Stimulated activated CD8-positive, alpha-beta memory T cell treated with anti-CD3 and anti-CD28 coated beads, Interleukin-4, amount 100 ng/mL, for 24 hours (primary cell): ENCODE data around the gene HAPLN3.
A peak's percentile ranks its signal among the peaks of the same experiment; 100 is the strongest.

Source experiments
- DNase-seq: peaks from one replicate; pipeline ENCODE4 v3.0.0-alpha.2; 2020; ENCODE audit warnings: low read depth

The HAPLN3 gene

DNA sequence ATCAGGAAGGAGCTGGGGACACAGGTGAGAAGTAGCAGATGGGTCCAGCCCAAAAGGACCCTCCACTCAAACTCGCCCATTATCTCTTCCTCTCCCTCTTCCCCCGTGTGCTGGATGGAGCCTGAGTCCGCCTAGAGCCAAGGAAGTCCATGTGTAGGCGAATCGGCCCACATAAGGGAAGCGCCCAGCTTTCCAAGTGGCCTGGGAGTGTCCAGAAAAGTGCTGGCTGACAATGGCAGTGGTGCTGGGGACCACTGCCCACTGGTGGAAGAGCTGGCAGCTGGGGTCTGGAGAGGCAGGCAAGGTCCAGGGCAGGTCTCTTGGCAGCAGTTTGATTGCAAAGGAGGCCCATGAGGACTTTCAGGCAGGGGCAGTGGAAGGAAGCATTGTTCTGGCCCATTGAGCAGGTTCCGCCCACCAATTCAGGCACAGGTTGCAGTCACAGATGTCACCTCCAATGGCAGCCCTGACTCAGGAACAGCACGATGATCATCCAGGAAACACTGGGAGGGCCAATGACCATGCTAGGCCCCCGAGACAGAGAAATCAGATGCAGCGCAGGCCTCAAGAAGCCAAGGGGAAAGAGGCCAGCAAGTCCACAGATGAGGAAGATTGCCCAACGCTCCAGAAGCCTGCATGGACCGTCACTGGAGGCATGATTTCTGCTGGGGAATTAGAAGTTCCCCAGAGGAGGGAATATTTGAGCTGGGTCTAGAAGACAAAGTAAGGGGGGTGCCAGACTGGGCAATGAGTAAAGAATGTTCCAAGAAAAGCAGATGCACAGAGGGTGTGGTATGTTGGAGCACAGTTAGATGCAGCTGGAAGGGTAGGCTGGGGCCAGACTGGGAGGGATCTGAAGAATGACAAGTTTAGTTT is 14.8 kb upstream of the HAPLN3 start:
- no peak for DNase-seq

DNA sequence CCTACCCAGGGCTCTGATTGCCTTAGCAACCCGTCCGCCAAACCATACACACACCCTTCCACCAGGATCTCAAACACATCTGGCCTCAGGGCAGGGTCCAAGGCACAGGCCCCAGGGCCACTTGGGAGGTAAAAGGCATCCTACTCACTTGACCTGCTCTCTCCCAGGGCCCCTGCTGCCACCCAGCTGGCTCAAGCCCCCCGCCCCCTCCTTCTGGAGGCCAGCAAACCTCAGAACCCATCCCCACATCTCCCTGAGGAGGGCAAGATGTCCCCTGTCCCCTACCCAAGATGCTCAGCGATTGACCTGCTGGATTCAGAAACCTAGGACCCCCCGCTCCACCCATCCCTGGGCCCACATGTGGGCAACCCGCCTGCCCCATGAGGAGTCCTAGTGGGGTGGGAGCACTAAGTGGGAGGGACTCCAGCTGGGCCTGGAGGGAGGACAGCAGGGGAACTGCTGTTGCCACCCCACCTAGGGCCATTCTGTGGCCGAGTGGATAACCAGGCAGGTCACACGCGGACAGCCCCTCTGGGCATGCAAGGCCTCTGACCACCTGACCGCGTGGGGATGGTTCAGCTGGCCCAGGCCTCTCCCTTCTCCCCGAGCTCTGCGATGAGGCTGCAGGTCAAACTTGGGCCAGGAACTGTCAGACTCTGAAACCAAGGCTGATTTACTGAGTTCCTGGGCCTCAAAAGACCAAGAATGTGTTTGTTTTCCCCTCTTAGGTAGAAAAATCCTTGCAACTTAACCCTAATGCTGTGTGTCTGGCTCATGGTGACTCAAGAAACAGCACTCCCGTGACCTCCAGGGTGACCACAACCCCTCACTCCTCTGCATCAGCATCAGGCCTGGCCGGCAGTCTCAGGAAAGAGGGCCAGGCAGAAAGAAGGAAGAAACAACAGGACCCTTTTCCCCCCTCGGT is 13.6 kb upstream of the HAPLN3 start:
- no peak for DNase-seq

DNA sequence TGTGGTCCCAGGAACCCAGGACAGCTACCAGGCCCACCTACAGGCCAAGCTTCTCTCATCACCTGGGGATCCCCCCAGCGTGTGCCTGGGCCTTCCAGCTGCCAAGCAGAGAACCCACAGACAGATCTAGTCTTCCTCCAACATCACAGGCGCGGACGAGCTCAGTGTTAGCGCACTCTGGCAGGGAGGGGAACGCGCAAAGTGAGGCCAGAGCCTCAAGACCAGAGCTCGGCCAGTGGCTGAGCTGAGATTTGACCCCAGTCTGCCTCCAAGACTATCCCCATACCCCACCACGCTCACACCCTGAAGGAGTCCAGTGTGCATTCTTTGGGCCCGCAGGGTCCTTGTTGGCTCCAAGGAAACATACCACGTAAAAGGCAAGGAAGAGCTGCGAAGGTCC is 12.8 kb upstream of the HAPLN3 start:
- no peak for DNase-seq

DNA sequence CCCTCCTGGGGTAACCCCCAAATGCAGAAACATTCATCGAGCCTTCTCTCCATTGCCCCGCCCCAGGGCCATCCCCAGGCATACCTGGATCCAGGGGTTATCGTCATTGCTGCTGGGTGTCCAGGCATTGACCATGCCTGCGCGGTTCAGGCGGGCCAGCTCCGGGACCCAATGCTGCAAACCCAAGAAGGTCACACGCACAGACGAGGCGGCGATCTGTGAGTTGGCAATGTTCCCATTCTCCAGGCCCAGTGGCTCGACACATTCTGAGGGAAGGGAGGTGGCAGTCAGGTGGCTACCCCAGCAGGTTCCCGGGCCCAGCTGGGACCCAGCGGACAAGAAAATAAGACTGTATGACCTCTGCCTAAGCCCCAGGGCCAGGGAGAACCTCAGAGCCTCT is 11.8 kb upstream of the HAPLN3 start:
- DNase-seq: no peak

DNA sequence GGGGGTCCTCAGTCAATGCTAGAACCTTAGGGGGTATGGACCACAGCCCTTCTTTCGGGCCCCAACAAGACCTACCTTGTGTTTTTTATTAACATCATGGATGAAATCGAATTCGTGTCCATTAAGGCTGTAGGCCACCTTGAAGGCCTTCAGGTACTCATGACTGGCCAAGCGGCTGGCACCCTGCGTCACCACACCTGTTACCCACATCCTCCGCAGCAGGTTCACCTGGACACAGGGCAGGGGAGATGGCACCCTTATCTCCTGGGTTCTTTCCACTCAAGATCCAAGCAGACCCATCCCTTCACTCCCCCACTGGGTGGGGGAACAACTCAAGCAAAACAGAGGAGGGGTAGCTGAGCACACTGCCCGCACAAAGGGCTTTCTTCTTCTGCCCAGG is 11.2 kb upstream of the HAPLN3 start:
- no peak for DNase-seq

DNA sequence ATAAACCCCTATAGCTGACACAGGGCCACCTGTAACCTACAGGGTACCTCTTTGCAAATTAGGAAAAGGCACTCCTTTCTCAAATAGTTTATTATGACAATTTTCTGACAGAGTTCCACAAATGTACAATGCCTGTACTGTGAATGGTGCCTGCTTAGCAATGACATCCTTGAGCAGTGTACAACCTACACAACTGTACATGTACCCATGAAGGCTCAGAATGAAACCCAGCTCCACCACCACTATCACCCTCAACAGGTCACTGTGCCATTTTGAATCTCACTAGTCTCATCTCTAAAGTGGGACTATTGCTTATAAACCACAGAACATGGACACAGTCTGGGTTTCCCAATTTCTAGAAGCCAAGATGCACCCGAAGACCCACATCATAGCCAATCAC is 10.8 kb upstream of the HAPLN3 start:
- no peak for DNase-seq

DNA sequence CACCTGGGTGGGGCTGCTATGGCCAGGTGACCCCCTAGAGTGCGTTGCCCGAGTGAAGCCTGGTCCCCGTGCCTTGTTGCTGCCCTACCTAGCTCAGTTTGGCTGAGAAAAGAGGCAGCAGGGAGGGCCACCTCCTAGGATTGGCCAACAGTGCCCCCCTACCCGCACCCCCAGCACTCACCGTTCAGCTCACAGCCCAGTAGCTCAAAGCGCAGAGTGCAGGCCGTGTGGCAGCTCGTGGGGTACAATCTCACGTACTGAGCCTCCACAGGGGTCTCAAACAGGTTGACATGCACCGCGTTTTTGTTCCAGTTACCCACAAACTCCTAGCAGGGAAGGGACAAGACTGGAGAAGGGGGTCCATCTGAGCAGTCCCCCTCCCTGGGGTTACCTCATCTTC is 10.2 kb upstream of the HAPLN3 start:
- no peak for DNase-seq

DNA sequence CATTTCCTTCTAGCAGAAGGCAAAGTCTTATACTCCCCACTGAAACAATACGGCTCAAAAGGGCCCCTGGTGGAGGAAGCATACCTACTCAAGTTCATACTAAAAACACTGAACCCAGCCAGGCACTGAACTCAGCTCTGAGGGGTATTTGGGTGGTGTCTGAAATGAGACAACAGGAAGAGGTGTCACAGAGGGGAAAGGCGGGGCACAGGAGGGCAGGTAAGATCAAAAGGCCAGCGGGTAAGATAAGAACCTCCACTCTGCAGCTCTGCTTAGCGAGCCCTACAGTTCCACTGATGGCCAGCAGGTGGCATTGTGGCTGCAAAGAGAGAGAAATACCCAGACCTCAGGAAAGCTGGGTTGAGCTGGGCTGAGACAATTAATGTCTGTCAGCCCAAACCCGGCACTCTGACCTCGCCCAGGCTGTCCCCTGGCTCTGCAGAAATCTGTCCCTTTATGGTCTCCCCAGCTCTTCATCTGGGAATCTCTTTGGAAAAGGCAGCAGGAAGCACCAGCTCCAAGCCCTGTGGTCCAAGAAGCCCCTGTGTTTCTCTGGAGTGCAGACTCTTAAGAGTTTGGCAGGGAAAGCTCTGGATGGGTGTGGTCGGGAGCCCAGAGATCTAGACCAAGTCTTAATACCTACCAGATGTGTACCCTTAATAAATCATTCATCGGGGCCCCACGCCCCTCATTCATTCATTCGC is 9.4 kb upstream of the HAPLN3 start:
- DNase-seq: peak; percentile 78

DNA sequence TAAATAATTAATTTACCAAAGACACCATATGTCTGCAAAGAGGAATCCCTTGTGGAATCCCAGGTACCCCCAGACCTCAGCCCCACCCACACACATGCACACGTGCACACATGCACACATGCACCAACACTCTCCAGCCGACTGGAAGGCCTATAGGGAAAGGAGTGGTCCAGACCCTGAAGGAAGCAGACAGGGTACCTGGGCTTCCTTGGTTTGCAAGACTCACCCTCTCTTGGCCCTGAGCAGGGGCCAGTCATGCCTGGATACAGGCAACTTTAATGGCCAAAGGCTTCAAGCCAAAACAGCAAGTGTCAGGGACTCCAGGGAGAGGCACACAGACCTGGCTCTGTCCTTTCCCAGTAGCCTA is 8.9 kb upstream of the HAPLN3 start:
- no peak for DNase-seq

DNA sequence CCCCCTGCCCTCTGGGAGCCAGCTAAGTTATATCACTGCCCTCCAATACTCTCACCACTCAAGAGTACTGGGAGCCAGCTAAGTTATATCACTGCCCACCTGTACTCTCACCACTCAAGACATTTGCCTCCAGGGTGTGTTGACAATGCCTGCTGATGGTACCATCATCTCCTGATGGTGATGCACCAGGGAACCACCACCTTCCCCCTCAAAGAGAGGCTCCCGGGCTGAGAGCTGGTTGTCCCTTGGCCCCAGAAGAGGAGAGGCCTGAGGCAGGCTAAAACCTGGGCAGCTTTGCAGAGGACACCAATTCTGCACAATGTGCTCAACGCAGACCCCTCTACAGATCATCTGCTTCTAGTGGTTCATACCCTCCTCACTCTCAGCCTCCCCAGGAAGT is 7.5 kb upstream of the HAPLN3 start:
- no peak for DNase-seq

DNA sequence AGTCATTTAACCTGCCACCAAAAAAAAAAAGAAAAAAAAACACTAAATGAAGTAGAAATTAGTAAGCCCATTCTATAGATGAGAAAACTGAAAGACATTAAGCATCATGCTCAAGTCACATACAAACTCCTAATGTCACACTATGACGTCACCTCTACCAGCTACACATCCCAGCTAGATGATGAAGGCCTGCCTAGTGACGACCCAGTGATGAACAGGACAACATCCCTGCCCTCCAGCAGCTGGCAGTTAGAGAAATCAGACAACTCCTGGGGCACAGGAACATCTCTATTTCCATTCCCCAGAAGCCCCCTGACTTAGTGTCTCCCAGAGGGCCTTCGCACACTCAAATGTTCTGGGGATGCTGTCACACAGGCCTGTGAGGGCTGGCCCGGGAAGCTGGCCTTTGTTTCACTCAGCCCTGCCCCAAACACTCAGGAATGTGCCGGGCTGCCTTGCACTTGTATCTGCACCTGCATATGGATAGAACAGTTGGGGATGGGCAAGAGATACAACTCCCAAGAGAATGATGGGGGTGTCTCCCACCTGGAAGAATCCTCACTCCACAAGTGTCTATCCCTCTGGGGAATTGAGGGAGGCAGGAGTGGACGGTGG is 7.0 kb upstream of the HAPLN3 start:
- DNase-seq: no peak

DNA sequence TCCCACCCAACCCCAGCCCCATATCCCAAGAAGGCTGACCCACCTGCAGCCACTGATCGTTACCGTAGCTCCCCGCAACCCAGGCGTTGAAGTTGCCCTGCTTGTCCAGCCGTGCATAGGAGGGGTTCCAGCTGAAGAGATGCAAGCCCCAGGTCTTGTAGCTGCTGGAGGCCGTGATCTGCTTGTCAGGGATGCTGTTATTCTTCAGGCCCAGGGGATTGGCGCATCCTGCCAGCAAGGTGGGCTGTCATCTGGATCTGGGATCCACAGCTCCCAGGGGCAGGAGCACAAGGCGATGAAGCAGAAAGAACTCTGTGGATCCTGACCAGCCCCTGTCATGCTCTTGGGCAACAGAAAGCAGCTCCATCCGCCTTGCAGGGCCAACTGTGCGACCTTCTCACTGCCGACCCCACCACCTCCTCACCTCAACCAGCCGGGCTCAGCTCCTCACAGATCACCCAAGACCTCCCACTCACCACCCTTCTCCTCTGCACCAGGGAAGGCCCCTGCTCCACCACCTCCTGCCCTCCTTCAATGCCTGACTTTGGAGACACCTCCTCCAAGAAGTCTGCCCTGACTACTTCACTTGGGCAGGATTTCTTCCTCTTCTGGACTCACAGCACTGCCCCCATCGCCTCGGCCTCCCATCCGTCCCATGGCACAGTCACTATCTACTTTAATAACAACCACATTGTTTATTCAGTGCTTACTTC is 6.3 kb upstream of the HAPLN3 start:
- no peak for DNase-seq

DNA sequence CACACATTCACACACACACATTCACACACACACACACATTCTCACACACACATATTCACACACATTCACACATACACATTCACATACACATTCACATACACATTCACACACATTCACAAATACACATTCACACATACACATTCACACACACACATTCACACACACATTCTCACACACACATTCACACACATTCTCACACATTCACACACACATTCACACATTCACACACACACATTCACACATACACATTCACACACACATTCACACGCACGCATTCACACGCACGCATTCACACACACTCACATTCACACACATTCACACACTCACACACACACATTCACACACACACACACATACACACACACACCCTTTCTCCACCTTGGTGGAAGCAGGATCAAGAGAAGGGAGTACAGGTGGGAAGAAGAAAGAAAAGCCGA is 5.7 kb upstream of the HAPLN3 start:
- DNase-seq: no peak

DNA sequence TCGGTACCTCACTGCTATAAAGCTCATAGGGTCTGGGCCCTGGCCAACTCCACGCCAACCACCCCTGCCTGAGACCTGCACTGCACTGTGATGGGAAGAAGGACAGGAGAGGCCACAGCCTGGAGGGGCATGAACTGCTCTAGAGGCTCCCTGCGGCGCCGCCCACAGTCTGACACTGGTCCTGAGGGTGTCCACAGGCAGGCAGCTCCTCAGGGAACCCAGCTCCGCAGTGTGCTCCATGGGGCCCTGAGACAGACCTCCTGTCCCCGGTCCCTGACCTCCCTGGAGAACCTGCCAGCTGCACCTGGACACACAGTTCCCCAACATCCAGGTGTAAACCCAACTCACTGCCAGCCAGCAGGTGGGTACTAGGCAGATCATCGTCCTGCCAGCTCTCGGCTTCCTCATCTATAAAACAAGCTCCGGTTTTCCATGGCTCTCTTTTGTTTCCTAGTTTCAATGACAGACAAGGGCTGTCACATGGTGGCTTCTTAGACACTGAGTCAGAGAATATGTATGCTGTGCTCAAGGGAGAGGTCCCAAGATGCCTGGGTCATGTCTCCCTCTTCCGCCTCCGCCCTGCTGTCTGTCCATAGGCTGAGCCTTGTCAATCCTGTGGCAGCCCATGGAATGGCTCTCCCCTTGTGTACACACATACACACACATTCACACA is 5.1 kb upstream of the HAPLN3 start:
- DNase-seq: no peak

DNA sequence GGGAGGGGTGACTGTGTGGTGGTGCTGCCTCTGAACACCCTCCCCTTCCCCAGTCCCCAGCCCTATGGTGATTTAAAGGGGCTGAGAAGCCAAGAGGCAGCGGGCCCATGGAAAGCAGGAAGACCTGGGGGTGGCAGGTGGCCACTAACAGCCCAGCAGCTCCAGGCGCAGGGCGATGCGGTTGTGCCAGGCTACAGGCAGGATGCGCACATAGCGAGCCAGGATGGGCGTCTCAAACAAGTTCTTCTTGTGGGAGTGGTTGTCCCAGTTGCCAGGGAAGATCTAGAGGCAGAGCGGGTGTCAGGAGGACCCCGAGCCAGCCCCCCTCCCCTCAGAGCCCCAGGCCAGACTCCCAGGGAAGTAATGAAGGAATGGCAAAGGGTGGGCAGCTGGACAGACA is 3.9 kb upstream of the HAPLN3 start:
- no peak for DNase-seq

DNA sequence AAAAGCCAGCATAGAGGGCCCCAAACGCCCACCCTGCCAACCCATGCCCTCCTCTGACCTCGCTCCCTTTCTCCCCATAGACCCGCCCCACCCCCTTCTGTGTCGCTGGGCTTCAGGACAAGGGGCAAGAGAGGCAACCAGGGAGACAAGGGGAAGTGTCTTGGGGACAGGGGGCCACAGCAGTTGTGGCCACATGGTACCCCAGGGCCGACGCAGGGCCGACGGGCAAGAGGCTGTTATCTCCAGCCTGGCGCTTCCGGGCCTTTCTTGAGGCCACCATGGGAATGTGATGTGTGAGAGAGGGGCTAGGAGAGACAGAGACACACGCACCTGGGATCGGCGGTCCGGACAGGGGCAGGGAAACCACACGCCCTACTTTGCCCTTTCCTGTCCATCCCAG is 3.4 kb upstream of the HAPLN3 start:
- DNase-seq: no peak

DNA sequence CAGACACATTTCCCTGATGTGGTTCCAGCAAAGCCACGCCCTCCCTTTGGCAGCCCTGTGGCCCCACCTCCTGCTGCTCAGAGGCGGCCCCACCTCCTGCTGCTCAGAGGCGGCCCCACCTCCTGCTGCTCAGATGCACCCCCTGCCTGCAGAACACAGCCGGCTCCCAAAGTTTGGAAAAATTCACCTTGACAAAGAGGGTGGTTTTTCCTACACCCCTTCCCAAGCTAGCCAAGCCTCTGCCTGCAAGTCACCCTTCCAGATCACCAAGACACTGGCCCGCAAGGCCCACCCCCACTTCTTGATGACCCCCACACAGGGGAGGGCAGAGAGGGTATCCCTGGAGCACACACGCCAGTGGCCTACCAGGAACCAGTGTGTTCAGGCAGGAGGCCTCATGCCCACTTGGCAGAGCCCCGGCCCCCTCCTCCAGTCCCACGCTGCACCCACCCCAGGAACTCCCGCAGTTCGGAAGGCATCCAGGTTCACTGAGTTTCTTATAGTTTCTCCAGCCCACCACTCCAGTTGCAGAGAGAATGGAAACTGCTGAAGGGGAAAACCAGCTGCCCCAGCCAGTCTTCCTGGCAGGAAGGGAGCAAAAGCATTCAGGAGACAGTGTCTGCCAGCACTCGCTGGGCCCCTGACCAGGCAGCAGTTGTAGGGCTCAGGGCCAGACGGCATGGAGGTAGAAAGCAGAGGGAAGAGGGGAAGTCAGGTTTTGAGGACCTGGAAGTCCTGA is 2.3 kb upstream of the HAPLN3 start:
- DNase-seq: peak; percentile 57

DNA sequence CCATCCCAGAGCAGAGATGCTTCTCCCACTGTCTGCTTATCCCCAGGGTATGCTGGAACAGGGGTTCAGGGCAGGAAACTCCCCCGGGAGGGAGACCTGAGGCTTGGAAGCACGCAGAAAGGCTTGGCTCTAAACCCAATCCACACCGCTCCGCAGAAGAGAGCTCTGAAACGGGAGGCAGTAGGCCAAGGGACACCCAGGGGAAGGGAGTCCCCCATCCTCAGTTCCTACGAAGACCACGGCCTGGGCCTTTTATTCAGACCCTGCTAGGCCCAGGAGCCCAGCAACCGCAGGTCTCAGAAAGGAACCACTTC is 1.8 kb upstream of the HAPLN3 start:
- DNase-seq: no peak

DNA sequence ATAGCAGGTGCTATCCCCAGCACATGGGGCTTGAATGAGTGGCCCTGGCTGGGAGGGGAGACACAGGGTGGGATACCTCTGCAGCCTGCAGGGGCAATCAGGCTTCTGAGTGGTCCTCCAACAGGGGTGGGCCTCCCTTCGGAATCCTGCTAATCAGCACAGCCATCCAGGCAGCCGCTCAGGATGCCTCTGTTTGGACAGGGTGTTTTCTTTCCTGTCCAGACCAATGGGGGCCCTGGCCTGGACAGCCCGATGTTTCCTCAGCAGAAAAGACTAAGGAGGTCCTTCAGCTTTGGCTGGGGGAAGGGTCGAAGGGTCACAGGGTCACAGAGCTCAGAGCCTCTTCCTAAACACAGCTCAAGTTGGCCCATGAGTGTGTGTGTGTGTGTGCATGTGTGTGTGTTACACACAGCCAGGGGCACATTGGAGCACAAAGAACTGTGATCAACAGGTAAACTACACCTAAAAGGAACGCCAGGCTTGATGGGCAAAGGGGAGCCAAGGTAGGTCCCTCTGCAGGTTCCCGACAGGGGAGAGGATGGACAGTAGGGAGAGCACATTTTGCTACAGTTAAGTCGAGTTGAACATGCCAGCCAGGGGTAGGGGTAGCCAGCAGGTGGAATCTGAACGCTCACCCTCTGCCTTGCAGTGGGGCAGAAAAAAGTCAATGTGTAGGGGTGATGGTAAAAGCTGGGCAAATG is 1.1 kb upstream of the HAPLN3 start:
- no peak for DNase-seq

DNA sequence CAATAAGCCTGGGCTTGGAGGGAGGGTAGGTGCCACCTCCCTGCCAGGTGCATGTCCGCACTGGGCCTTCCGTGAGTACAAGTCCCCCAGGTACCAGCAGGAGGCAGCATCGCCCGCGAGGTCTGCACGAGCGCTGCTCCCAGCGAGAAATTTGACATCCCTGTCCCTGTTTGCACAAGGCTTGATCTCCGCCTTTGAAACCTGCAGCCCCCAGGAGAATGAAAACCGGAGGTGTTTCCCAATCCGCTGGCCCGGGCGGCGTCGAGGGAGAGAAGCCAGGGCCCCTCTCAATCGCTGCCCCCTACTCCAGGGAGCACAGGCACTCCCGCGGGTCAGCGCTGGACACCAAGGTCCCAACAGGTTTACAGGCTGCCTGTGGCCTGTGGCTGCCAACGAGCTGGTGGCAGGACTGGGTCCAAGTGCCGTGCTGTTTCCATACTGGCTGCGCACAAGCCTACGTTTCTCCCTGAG is 961 bp downstream of the HAPLN3 start:
- peak; percentile 73 for DNase-seq
